Activated CD8-positive, alpha-beta memory T cell treated with anti-CD3 and anti-CD28 coated beads, Interleukin-2, amount 50 U/mL, for 1 hour (primary cell): ENCODE measurements around the gene ZNF527.
"Not testable (repeated sequence)": the region's sequence is repeated elsewhere in the genome, so short reads cannot be mapped to it uniquely, and the experiment has no call there.

ENCODE experiments used
- DNase-seq: peaks from one replicate; pipeline ENCODE4 v3.0.0-alpha.2; 2020; ENCODE audit errors: extremely low read depth

Gene ZNF527

GRCh38 chr19:37370880-37371661, at the start of gene ZNF527:
ZNF527 (plus strand) TSS chr19:37371099; CDS start chr19:37374199, 3,100 bp downstream.
- DNase-seq = peak; percentile 86

- no peak for DNase-seq
Observed at GRCh38 chr19:37329686-37330085, 41.2 kb upstream of the ZNF527 start.

GRCh38 chr19:37332839-37333238, 38.1 kb upstream of the ZNF527 start:
- DNase-seq = no peak

GRCh38 chr19:37333457-37333856, 37.4 kb upstream of the ZNF527 start:
- no peak for DNase-seq

- DNase-seq = peak; percentile 78
Observed at GRCh38 chr19:37334179-37335071, 36.5 kb upstream of the ZNF527 start.

GRCh38 chr19:37342753-37343152, 28.1 kb upstream of the ZNF527 start:
- DNase-seq = no peak

GRCh38 chr19:37346091-37346490, 24.8 kb upstream of the ZNF527 start:
- DNase-seq = no peak

- DNase-seq = no peak
Observed at GRCh38 chr19:37348060-37348459, 22.8 kb upstream of the ZNF527 start.

- DNase-seq = no peak
Observed at GRCh38 chr19:37353968-37354367, 16.9 kb upstream of the ZNF527 start.

- DNase-seq = no peak
Observed at GRCh38 chr19:37355901-37356300, 15.0 kb upstream of the ZNF527 start.

- no peak for DNase-seq
Observed at GRCh38 chr19:37361994-37362393, 8.9 kb upstream of the ZNF527 start.

- DNase-seq = no peak
Observed at GRCh38 chr19:37362733-37363132, 8.2 kb upstream of the ZNF527 start.

- not testable (repeated sequence) for DNase-seq
Observed at GRCh38 chr19:37370386-37370879, 466 bp upstream of the ZNF527 start.

GRCh38 chr19:37389234-37389633, 18.3 kb downstream of the ZNF527 start:
- no peak for DNase-seq

- not testable (repeated sequence) for DNase-seq
Observed at GRCh38 chr19:37391399-37391798, 20.5 kb downstream of the ZNF527 start.

GRCh38 chr19:37401078-37401477, 30.2 kb downstream of the ZNF527 start:
- DNase-seq = no peak

- no peak for DNase-seq
Observed at GRCh38 chr19:37403403-37403802, 32.5 kb downstream of the ZNF527 start.

- DNase-seq = not testable (repeated sequence)
Observed at GRCh38 chr19:37406140-37406846, 35.4 kb downstream of the ZNF527 start.

GRCh38 chr19:37412700-37413099, 41.8 kb downstream of the ZNF527 start:
- DNase-seq = no peak

- no peak for DNase-seq
Observed at GRCh38 chr19:37413313-37414084, 42.6 kb downstream of the ZNF527 start.
